GM11168 (cell line): ENCODE results near the gene FMN2.

Source experiments
- in situ Hi-C: fragments of 300-500 bp; cut with MboI; formaldehyde crosslinking; loops from one replicate; pipeline ENCODE4 v1.12.0; 2022; ENCODE audit warnings: low sequenced_read_pairs; ENCODE audit not compliant: unreplicated experiment

The FMN2 gene

DNA sequence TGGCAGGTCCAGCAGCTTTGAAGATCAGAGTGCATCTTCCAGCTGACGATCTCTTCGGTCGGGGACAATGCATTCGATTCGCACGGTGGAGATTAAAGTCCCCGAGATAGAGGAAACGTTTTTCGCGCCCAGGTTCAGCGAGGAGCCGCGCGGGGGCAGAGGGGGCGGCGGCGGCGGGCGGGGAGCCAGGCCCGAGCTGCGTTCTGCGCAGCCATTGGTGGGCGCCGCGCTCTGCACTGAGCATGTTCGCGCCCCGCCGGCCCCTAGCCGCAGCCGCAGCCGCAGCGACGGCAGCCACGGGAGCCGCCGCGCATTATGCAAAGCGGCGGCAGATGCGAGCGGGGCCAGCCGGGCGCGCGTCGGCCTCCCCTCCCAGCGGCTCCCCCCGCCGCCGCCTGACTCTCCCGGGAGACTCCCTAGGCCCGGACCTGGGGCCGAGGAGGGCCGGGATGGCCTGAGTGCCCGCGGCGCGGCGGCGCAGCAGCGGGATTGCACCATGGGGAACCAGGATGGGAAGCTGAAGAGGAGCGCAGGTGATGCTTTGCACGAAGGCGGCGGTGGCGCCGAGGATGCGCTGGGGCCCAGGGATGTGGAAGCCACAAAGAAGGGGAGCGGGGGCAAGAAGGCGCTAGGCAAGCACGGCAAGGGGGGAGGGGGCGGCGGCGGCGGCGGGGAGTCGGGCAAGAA, at the start of gene FMN2:
FMN2 (plus strand) TSS at position 270 of the 687 bp plus-strand sequence; CDS start at position 497, 227 bp downstream.
- in situ Hi-C loops = no loop called here

DNA sequence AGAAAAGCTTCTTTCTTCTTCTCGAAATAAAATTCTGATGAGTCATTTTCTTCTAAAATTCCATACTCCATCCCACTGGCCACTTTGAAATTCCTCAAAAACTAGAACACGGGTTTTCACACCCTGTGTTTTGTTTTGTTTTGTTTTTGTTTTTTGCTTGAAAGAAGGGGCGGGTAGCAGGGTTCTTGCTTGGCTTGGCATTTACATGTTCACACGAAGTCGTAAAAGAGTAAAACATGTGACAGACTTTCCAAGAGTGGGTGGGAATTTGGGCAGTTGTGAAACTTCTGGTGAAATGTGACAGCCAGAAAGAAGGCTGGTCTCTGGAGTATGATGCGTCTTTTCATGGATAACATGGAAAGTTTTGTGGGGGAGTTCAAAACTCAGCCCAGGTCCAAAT, 47.1 kb upstream of the FMN2 start:
- in situ Hi-C loops = no loop called here

GRCh38 chr1:240046000-240046399, 45.7 kb upstream of the FMN2 start:
- in situ Hi-C loops = no loop called here

DNA sequence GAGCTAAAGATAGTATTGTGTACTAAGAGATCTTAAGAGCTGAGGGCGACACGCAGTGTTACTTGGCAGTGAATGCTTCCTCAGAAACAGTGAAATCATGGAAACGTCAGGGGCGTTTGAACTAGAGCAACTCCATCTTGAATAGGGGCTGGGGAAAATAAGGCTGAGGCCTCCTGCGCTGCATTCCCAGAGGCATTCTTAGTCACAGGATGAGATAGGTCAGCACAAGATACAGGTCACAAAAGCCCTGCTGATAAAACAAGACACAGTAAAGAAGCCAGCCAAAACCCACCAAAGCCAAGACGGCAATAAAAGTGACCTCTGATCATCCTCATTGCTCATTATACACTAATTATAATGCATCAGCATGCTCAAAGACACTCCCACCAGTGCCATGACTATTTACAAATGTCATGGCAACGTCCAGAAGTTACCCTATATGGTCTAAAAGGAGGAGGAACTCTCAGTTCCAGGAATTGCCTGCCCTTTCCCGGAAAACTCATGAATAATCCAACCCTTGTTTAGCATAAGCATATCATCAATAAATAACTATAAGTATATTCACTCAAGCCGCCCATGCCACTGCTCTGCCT, 37.5 kb upstream of the FMN2 start:
- in situ Hi-C loops = no loop called here

DNA sequence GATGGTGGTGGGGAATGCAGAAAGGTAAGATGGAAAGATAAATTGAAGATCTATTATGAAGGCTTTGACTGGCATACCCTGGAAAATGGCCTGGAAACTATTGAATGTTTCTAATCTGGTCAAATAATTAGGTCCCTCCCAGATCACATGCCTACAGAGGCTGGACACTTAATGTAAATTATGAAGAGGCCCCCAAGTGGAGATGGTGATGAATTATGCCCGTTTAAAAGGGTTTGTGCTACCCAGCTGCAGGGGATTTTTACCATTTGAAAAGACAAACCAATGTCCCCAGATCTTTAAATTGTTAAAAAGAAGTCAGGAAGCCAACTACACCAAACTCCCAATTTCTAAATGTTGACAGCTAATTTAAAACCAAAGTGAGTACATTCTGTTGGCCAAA, 35.7 kb upstream of the FMN2 start:
- in situ Hi-C loops = no loop called here

DNA sequence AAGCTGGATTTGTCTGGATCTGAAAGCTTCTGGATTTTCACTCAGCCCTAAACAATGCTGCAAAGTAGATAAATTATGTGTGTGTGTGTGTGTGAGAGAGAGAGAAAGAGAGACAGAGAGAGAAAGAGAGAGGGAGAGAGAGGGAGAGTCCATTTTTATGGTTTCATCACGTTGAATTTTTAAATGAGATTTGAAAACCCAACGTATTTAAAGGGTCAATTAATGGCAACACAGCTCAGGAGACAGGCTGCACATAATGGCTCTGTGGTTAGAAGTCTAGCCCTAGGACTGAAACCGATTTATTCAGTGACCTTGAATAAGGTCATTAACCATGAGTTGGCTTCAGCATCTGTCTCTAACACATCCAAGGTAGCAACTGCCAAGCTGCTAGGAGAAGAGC, 35.3 kb upstream of the FMN2 start:
- in situ Hi-C loops = no loop called here

DNA sequence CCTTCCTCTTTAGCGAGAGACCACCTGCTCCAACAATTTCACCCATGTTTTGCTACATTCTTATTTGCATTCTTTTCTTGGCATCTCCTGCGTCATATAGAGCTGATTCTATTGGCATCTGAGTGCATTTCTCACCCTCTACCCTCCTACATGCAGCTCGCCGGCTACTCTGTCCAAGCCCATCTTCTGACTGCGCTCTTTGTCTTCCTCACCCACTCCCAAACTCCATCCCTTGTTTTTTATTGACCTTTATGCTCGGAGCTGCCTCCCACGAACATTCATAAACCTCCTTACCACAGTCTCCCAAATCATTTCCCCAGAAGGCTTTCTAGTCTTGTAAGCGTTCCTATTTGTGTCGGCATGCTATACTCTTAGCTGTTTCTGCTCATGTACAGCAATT, 33.6 kb upstream of the FMN2 start:
- in situ Hi-C loops = no loop called here

DNA sequence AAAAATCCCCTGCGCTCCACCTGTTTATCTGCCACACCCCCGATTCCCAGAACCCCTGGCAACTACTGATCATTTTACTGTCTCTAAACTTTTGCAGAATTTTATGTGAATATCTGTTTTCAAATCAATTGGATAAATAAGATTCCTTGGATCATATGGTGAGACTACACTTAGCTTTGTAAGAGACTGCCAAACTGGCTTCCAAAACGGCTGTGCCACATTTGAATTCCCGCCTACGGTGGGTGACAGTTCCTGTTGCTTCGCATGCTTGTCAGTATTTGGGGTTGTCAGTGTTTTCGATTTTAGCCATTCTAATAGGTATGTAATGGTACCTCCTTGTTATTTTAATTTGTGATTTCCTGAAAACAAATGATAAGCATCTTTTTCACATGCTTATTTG, 22.7 kb upstream of the FMN2 start:
- in situ Hi-C loops = no loop called here

- in situ Hi-C loops = no loop called here
Observed at GRCh38 chr1:240070188-240070587, 21.5 kb upstream of the FMN2 start.

DNA sequence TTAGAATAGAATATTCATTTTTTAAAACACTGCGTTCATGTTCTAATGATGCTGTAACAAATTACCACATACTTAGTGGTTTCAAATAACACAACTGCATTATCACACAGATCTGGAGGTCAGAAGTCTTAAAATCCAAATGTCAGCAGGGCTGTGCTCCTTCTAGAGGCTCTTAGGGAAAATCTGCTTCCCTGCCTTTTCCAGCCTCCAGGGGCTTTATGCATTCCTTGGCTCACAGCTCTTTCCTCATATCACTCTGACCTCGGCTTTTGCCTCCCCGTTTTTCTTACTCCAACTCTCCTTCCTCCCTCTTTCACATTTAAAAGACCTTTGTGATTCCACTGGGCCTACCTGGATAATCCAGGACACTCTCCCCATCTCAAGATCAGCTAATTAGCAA, 18.6 kb upstream of the FMN2 start:
- in situ Hi-C loops = no loop called here

DNA sequence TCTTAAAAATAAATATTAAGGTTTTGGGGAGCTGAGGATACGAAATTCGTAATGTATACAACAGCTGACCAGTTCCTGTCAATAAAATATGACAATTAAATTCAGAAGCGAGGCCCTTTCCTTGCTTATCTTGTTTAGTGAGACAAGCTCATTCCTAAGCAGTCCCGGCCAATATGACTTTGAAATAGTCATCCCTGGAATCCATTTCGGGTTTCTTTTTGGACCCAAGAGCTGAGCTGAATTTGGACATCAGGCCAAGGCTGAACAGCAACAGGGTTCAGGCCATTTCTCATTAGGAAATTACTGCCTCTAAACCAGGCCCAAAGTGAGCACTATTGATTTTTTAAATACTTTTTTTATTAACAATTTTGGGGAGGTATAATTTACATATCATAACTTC, 17.3 kb upstream of the FMN2 start:
- in situ Hi-C loops = no loop called here

DNA sequence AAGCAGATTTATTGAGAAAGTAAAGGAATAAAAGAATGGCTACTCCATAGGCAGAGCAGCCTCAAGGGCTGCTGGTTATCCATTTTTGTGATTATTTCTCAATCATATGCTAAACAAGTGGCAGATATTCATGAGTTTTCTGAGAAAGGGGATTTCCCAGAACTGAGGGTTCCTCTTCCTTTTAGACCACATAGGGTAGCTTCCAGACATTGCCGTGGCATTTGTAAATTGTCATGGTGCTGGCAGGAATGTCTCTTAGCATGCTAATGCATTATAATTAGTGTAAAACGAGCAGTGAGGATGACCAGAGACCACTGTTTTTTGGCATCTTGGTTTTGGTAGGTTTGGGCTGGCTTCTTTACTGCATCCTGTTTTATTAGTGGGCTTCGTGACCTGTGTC, 16.8 kb upstream of the FMN2 start:
- in situ Hi-C loops = no loop called here

- in situ Hi-C loops = no loop called here
Observed at GRCh38 chr1:240084337-240084736, 7.3 kb upstream of the FMN2 start.

DNA sequence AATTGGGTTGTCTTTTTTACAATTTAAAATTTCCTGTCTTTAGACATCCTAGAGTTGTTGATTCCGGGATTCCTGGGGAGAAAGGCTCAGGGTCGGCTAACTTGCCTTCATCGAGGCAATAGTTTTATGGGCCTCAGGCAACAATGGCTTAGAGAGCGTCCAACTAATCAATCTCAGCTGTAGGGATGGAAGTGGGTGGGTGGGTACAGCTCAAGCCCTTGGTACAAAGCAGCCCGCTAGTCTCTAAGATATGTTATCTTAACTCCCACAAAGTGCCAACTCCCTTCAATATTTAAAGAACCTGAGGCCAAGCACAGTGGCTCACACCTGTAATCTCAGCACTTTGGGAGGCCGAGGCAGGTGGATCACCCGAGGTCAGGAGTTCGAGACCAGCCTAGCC, 6.9 kb upstream of the FMN2 start:
- in situ Hi-C loops = no loop called here

DNA sequence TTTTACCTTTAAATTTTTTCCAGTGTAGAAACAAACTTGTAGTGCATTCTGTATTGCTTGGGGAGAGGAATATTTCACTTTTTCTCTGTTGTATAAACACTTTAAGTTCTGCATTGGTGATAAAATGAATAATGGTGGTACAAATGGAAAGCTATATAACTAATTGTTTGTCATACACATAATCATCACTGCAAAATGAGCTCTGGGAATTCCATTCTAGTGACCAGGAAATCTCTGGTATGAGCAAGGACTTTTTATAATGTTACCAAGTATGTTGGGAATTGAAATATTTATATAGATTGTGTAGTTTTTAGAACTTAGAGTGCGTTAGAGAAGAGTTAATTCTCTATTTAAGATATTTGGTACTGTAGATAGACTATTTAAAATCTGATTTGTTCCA, 5.0 kb upstream of the FMN2 start:
- in situ Hi-C loops = no loop called here

DNA sequence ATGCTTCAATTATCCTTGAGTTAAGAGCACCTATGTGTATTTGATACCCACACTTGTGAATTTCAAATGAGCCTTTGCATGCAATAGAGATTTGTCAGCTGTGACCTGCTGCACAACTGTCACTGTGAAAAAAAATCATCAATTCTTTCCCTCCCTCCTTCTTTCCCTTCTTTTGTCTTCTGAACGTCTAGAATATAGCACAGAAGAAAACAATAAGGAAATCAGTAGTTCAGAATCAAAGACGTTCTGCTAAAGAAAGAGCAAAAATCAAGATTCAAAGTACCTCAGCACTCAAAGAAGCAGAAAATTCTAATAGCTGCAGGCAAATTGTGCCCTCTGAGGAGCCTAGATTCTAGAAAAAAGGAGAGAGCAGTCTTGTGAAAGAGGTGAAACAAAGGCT, 1.7 kb upstream of the FMN2 start:
- in situ Hi-C loops = no loop called here

DNA sequence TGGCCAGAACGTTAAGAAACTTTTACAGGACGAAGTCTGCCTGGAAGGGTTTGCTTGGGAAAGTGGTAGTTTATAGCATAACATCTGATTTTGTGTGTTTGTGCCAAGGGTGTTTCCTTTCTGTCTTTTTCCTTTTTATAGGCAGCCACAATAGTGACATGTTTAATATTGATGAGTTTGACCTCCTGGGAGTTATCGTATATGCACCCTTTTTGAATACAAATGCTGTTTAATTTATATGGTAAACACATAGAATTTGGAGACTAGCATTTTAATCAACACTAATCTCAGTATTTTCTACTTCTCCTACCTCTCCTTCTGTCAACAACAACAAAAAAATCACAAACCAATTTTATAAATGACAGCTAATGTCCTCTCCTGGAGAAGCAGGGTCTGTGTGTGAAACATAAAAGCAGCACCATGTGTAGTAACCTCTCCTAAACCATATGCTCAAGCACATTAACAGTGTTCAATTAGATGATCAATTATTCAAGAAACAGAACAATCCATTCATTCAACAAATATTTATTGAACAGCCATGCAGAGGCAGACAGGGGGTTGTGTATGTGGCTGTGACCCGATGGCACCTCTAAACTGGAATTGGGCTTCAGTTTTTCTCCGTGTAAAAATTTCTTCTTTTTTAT, 604 bp upstream of the FMN2 start:
- in situ Hi-C loops = no loop called here

- in situ Hi-C loops = no loop called here
Observed at GRCh38 chr1:240092301-240093119, 827 bp downstream of the FMN2 start.

GRCh38 chr1:240093120-240093961, 1.7 kb downstream of the FMN2 start:
- in situ Hi-C loops = no loop called here

DNA sequence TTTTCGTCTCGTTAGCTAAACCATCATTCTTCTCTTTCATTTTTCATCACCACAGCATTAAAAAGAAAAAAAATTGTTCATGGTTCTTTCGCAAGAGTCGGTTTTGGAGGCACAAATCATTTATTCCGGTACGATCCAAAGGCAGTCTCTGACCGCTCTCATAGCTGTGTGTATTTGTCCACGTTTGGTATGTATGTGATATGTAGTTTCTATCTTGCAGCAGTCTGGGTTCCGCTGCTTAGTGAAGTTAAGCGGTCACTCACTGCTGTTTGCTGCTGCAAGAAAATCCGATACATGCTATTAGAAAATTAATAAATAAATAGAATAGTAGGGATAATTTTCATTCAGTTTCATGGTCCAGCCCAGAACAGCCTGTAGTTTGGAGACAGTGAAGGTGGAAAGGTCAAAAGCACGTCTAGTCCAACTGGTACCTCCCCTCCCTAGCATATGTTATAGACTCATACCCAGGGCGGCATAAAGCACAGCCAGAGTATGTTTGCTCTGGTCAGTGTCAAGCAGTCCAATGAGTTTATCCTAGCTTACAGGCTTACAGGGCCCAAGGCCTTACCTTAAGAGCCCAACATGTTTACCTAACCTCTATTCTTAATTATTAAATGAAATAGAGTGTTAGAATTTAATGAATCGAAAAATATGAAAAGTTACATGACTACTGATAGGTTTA, 2.5 kb downstream of the FMN2 start:
- in situ Hi-C loops = no loop called here
